DOHH2 (cell line): ENCODE data around the gene TNNC1.

ENCODE experiments used
- CTCF ChIP-seq: fragments of 200-600 bp; sonication (generic); IDR thresholded peaks from one replicate; pipeline ENCODE4 v1.5.1; 2014; ENCODE audit warnings: antibody characterized with exemption, mild to moderate bottlenecking, low read depth, low read length; ENCODE audit not compliant: poor library complexity, severe bottlenecking
- EZH2phosphoT487 ChIP-seq: fragments of 200-600 bp; sonication (generic); IDR thresholded peaks from 2 replicates; pipeline ENCODE4 v1.6.1; 2017; ENCODE audit warnings: borderline replicate concordance, mild to moderate bottlenecking, antibody characterized with exemption, low read length, moderate library complexity, mixed read lengths

GRCh38 chr3:52468336-52468735, 14.5 kb upstream of the TNNC1 start:
- TF ChIP-seq CTCF (no peak), EZH2phosphoT487 (no peak)
